Uterus (tissue), 4 donors: ENCODE measurements around the gene WDTC1. TPM values are rescaled to one million over a fixed set of nuclear protein-coding genes. Genes with fewer than 3 reads are reported as not detected.

Source experiments
- DNase-seq, 2 donors: peaks; one replicate each; pipeline ENCODE4 v3.0.0-alpha.2; 2019 to 2020
- H3K27ac ChIP-seq, 2 donors: fragments of 200-600 bp; sonication (generic); 1 replicate in 1 of 2; 2 replicates in 1 of 2; pipeline ENCODE4 v1.5.1; 2016 to 2018
- H3K27me3 ChIP-seq, 2 donors: fragments of 200-600 bp; sonication (generic); one replicate each; pipeline ENCODE4 v1.5.1; 2018 to 2019; ENCODE audit warnings: control low read depth in 1 of 2
- H3K36me3 ChIP-seq, 2 donors: fragments of 200-600 bp; sonication (generic); one replicate each; pipeline ENCODE4 v1.5.1; 2019; ENCODE audit warnings: control low read depth in 1 of 2
- H3K4me1 ChIP-seq, 2 donors: fragments of 200-600 bp; sonication (generic); one replicate each; pipeline ENCODE4 v1.5.1; 2018 to 2019; ENCODE audit warnings: control low read depth in 1 of 2
- H3K4me3 ChIP-seq, 2 donors: fragments of 200-600 bp; sonication (generic); 1 replicate in 1 of 2; 2 replicates in 1 of 2; pipeline ENCODE4 v1.5.1; 2018 to 2019; ENCODE audit warnings: mild to moderate bottlenecking in 1 of 2
- H3K9me3 ChIP-seq, 2 donors: fragments of 200-600 bp; sonication (generic); one replicate each; pipeline ENCODE4 v1.5.1; 2019; ENCODE audit warnings: control low read depth in 1 of 2
- POLR2A ChIP-seq, 2 donors: fragments of 450-650 bp; IDR thresholded peaks; one replicate each; pipeline ENCODE4 v1.6.1; 2016; ENCODE audit warnings: antibody characterized with exemption in 2 of 2, mild to moderate bottlenecking in 1 of 2, moderate library complexity in 1 of 2
- intact Hi-C: fragments of 100-400 bp; cut with DNase I; formaldehyde crosslinking; loops from one replicate; pipeline ENCODE4 v1.15.1; 2023; ENCODE audit warnings: low total_unique reads
- total RNA-seq, 4 donors: library from RNA; depleted of rRNA in 3 of 4; stranded (reverse); fragments of >200 nt in 3 of 4; gene quantifications; one replicate each; pipeline versions ENCODE4 v1.1.0 to v1.2.4, GENCODE V29; 2014 to 2023
- TF ChIP-seq, protein P1 (sequence below), 4 experiments: fragments of 200-600 bp in 2 of 4; fragments of 450-650 bp in 2 of 4; sonication (generic) in 2 of 4; IDR thresholded peaks; one replicate each; pipeline ENCODE4 v1.5.1; 2016 to 2019; ENCODE audit warnings: antibody characterized with exemption in 4 of 4, mild to moderate bottlenecking in 2 of 4, moderate library complexity in 1 of 4
- donor health status: DM: yes; HTN: yes; CAD: no.

Gene WDTC1
- total RNA-seq, 4 donors from 2014 or later = 5.6 to 45.8 (median 34.2) TPM

GRCh38 chr1:27342391-27342777, 108.0 kb downstream of the WDTC1 start:
- H3K36me3 ChIP-seq = no peaks in the 10 kb centered on the region
- no peaks in the 10 kb centered on the region for H3K4me1 ChIP-seq
- no peak for DNase-seq
- intact Hi-C loops = no loop called here
- no peaks in the 10 kb centered on the region for H3K9me3 ChIP-seq
- H3K27me3 ChIP-seq = no peaks in the 10 kb centered on the region
- H3K4me3 ChIP-seq = no peak overlapping the region
- no peak overlapping the region for H3K27ac ChIP-seq
- TF ChIP-seq, protein P1, sequence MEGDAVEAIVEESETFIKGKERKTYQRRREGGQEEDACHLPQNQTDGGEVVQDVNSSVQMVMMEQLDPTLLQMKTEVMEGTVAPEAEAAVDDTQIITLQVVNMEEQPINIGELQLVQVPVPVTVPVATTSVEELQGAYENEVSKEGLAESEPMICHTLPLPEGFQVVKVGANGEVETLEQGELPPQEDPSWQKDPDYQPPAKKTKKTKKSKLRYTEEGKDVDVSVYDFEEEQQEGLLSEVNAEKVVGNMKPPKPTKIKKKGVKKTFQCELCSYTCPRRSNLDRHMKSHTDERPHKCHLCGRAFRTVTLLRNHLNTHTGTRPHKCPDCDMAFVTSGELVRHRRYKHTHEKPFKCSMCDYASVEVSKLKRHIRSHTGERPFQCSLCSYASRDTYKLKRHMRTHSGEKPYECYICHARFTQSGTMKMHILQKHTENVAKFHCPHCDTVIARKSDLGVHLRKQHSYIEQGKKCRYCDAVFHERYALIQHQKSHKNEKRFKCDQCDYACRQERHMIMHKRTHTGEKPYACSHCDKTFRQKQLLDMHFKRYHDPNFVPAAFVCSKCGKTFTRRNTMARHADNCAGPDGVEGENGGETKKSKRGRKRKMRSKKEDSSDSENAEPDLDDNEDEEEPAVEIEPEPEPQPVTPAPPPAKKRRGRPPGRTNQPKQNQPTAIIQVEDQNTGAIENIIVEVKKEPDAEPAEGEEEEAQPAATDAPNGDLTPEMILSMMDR (IDR thresholded peaks at IDR 0.05) = no peak
- TF ChIP-seq POLR2A (IDR thresholded peaks at IDR 0.05) = no peak

- no peak overlapping the region for H3K4me3 ChIP-seq
- no peaks in the 10 kb centered on the region for H3K27me3 ChIP-seq
- DNase-seq = no peak
- no peaks in the 10 kb centered on the region for H3K36me3 ChIP-seq
- intact Hi-C loops = no loop called here
- H3K4me1 ChIP-seq = no peaks in the 10 kb centered on the region
- no peaks in the 10 kb centered on the region for H3K9me3 ChIP-seq
- no peak for TF ChIP-seq POLR2A (IDR thresholded peaks at IDR 0.05)
- H3K27ac ChIP-seq = no peak overlapping the region
These were observed 108.6 kb downstream of the WDTC1 start for GRCh38 chr1:27342778-27343638.

DNA sequence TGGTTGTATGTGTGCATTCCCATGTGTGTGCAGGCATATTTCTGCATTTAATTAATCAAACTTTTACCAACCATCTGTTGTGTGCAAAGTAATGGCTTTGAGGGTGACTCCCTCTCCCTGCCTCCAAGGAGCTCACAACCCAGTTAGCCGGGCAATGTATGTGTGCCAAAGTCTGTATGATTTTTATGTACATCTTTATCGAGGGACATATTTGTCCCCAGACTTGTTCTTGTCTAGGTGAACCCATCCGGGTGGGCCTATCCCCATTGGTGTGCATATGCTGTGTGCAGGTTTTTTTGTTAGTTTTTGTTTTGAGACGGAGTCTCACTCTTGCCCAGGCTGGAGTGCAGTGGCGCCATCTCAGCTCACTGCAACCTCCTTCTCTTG, 109.2 kb downstream of the WDTC1 start:
- H3K9me3 ChIP-seq = no peaks in the 10 kb centered on the region
- no peak for DNase-seq
- no peak for TF ChIP-seq POLR2A (IDR thresholded peaks at IDR 0.05)
- TF ChIP-seq, protein P1 (IDR thresholded peaks at IDR 0.05) = no peak
- no peak overlapping the region for H3K4me3 ChIP-seq
- H3K4me1 ChIP-seq = no peaks in the 10 kb centered on the region
- H3K27ac ChIP-seq = no peak overlapping the region
- no peaks in the 10 kb centered on the region for H3K27me3 ChIP-seq
- intact Hi-C loops = no loop called here
- H3K36me3 ChIP-seq = no peaks in the 10 kb centered on the region

DNA sequence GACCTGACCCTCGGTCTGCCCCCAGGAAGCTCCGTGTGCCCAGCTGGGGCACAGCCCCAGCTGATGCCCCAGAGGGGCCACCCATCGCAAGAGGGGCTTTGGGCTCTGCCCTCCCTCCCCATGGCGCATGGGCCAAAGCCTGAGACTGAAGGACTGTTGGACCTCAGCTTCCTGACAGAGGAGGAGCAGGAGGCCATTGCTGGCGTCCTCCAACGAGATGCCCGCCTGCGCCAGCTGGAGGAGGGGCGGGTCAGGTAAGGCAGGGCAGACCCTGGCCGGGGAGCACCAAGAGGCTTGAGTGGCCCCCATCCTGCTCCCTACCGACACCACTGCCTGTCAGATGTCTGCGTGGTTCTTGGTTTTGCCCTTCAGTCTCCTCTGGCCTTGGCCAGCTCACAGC, 110.8 kb downstream of the WDTC1 start:
- H3K4me3 ChIP-seq = no peak overlapping the region
- H3K36me3 ChIP-seq = no peaks in the 10 kb centered on the region
- no peak for DNase-seq
- peaks cover 0 to 4% of the 10 kb centered on the region in 2 donors for H3K27me3 ChIP-seq
- H3K9me3 ChIP-seq = no peaks in the 10 kb centered on the region
- H3K4me1 ChIP-seq = no peaks in the 10 kb centered on the region
- H3K27ac ChIP-seq = no peak overlapping the region
- intact Hi-C loops = no loop called here
- TF ChIP-seq, protein P1 (IDR thresholded peaks at IDR 0.05) = no peak
- TF ChIP-seq POLR2A (IDR thresholded peaks at IDR 0.05) = no peak

DNA sequence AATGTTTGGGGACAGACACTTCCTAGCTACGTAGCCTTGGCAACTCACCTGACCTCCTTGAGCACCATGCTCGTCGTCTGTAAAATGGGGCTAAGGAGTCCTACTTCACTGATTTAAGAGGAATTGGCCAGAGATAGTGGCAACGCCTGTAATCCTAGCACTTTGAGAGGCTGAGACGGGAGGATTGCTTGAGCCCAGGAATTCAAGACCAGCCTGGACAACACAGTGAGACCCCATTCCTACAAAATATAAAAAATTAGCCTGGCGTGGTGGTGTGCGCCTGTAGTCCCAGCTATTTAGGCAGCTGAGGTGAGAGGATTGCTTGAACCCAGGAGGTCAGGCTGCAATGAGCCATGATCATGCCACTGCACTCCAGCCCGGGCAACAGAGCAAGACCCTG, 111.9 kb downstream of the WDTC1 start:
- Histone ChIP-seq H3K27me3 (peaks cover 0 to 4% of the 10 kb centered on the region in 2 donors), H3K4me3 (no peak overlapping the region), H3K4me1 (no peaks in the 10 kb centered on the region), H3K9me3 (no peaks in the 10 kb centered on the region), H3K27ac (no peak overlapping the region), H3K36me3 (no peaks in the 10 kb centered on the region)
- TF ChIP-seq POLR2A (IDR thresholded peaks at IDR 0.05) = no peak
- TF ChIP-seq, protein P1 (IDR thresholded peaks at IDR 0.05) = no peak
- intact Hi-C loops = no loop called here
- no peak for DNase-seq
